GM21390 (cell line): Measurements from ENCODE around the gene STRA8.

ENCODE experiments used
- ATAC-seq: cut with Tn5 transposase; IDR thresholded peaks from one replicate; pipeline ENCODE4 v1.9.1; 2021; ENCODE audit not compliant: unreplicated experiment

Gene STRA8

GRCh38 chr7:135235841-135236240 is 2.2 kb downstream of the STRA8 start:
- ATAC-seq: no peak

- peak; percentile 67 for ATAC-seq
These were observed 3.1 kb downstream of the STRA8 start for GRCh38 chr7:135236727-135237126.

- ATAC-seq: no peak
These were observed 4.6 kb downstream of the STRA8 start for GRCh38 chr7:135238112-135238744.

GRCh38 chr7:135239263-135239662 is 5.6 kb downstream of the STRA8 start:
- no peak for ATAC-seq

- no peak for ATAC-seq
These were observed 6.8 kb downstream of the STRA8 start for GRCh38 chr7:135240441-135240840.

- no peak for ATAC-seq
These were observed 8.6 kb downstream of the STRA8 start for GRCh38 chr7:135242096-135242684.

- no peak for ATAC-seq
These were observed 11.9 kb downstream of the STRA8 start for GRCh38 chr7:135245226-135246190.

GRCh38 chr7:135246191-135246825 is 12.7 kb downstream of the STRA8 start:
- ATAC-seq: no peak

- ATAC-seq: no peak
These were observed 14.3 kb downstream of the STRA8 start for GRCh38 chr7:135247746-135248471.

GRCh38 chr7:135248546-135248945 is 14.9 kb downstream of the STRA8 start:
- no peak for ATAC-seq

- ATAC-seq: peak; percentile 47
These were observed 18.1 kb downstream of the STRA8 start for GRCh38 chr7:135251496-135252391.

GRCh38 chr7:135253851-135254771 is 20.5 kb downstream of the STRA8 start:
- no peak for ATAC-seq

GRCh38 chr7:135257790-135258189 is 24.2 kb downstream of the STRA8 start:
- no peak for ATAC-seq

- ATAC-seq: no peak
These were observed 24.9 kb downstream of the STRA8 start for GRCh38 chr7:135258585-135258984.

- no peak for ATAC-seq
These were observed 26.1 kb downstream of the STRA8 start for GRCh38 chr7:135259702-135260101.

- ATAC-seq: no peak
These were observed 26.8 kb downstream of the STRA8 start for GRCh38 chr7:135260470-135260869.

- no peak for ATAC-seq
These were observed 27.5 kb downstream of the STRA8 start for GRCh38 chr7:135260930-135261721.
